ENCODE data around the gene ZNF483.

GRCh38 chr9:111501005-111501562 is 23.9 kb upstream of the ZNF483 start:
- TF ChIP-seq POLR2A (IDR thresholded peaks at IDR 0.05) = no peak
- no peak for TF ChIP-seq CTCF (IDR thresholded peaks at IDR 0.05)
- TF ChIP-seq POLR2AphosphoS5 (IDR thresholded peaks at IDR 0.05) = no peak
- no peak for TF ChIP-seq EP300 (IDR thresholded peaks at IDR 0.05)
